ENCODE data around the gene KRT81. TPM values are rescaled to one million over a fixed set of nuclear protein-coding genes. Genes with fewer than 3 reads are reported as not detected.

KRT81 gene
- total and polyA plus RNA-seq, 8 donors: 0.12 to 0.26 TPM; not detected in 6

DNA sequence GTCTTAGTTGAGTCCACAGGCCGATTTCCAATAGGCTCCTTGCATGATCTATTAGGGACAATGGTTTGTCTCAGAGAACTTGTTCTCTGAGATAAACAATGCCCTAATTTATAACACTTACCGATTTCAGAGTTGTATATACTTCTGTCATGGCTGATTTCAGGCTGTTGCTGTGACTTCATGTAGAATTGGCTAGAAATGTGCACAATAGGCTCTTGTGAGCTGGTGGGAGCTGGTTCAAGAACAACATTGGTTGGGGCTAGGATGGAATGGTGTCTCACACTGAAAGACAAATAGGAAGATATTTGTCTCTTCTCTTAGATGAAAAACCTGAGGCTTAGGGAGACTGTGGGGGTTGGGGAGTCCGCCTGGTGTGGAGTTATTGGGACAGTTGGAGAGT is 23.6 kb downstream of the KRT81 start:
- TF ChIP-seq CTCF (IDR thresholded peaks at IDR 0.05): no peak
- Histone ChIP-seq H3K36me3 (no peaks in the 10 kb centered on the region), H3K27ac (no peak overlapping the region), H3K4me1 (no peaks in the 10 kb centered on the region), H3K9me3 (no peaks in the 10 kb centered on the region), H3K27me3 (peaks cover 0 to 23% of the 10 kb centered on the region in 2 donors), H3K4me3 (no peak overlapping the region)
- ATAC-seq (no peak), DNase-seq (no peak)
- intact Hi-C loops (cut with DNase I): no loop called here

GRCh38 chr12:52267266-52267665 is 24.1 kb downstream of the KRT81 start:
- DNase-seq (no peak), ATAC-seq (no peak)
- no peaks in the 10 kb centered on the region for H3K4me1 ChIP-seq
- no peak overlapping the region for H3K4me3 ChIP-seq
- intact Hi-C loops (cut with DNase I): no loop called here
- peaks cover 0 to 25% of the 10 kb centered on the region in 2 donors for H3K27me3 ChIP-seq
- H3K36me3 ChIP-seq: no peaks in the 10 kb centered on the region
- no peak overlapping the region for H3K27ac ChIP-seq
- no peaks in the 10 kb centered on the region for H3K9me3 ChIP-seq
- TF ChIP-seq CTCF (IDR thresholded peaks at IDR 0.05): no peak

DNA sequence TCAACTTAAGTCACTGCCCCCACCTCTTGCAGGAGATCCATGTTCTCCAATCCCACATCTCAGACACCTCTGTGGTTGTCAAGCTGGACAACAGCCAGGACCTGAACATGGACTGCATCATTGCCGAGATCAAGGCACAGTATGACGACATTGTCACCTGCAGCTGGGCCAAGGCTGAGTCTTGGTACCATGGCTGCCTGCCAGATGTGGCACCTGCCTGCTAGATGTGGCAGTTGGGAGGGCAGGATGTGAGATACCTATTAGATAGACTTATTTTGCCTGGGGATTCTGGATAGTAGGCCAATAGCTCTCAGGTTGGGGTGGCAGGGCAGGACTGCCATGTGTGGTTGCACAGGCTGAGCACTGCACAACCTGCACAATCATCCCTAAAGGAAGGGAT is 24.8 kb downstream of the KRT81 start:
- ATAC-seq: no peak
- Histone ChIP-seq H3K36me3 (no peaks in the 10 kb centered on the region), H3K27ac (no peak overlapping the region), H3K4me1 (no peaks in the 10 kb centered on the region), H3K27me3 (peaks cover 0 to 33% of the 10 kb centered on the region in 2 donors), H3K9me3 (no peaks in the 10 kb centered on the region), H3K4me3 (no peak overlapping the region)
- DNase-seq: no peak
- no peak for TF ChIP-seq CTCF (IDR thresholded peaks at IDR 0.05)
- intact Hi-C loops (cut with DNase I): no loop called here

GRCh38 chr12:52264435-52264825 is 26.9 kb downstream of the KRT81 start:
- no peak overlapping the region for H3K4me3 ChIP-seq
- H3K27me3 ChIP-seq: peaks cover 6 to 41% of the 10 kb centered on the region in 2 donors
- no peak for ATAC-seq
- TF ChIP-seq CTCF (IDR thresholded peaks at IDR 0.05): no peak
- DNase-seq: peak in 2 of 4 donors; percentile 41 to 43
- H3K9me3 ChIP-seq: no peaks in the 10 kb centered on the region
- H3K36me3 ChIP-seq: no peaks in the 10 kb centered on the region
- intact Hi-C loops (cut with DNase I): no loop called here
- no peak overlapping the region for H3K27ac ChIP-seq
- H3K4me1 ChIP-seq: no peaks in the 10 kb centered on the region

GRCh38 chr12:52263761-52264434 is 27.4 kb downstream of the KRT81 start:
- intact Hi-C loops (cut with DNase I): no loop called here
- no peaks in the 10 kb centered on the region for H3K36me3 ChIP-seq
- H3K9me3 ChIP-seq: no peaks in the 10 kb centered on the region
- no peak overlapping the region for H3K27ac ChIP-seq
- H3K27me3 ChIP-seq: peaks cover 11 to 47% of the 10 kb centered on the region in 2 donors
- ATAC-seq: no peak
- TF ChIP-seq CTCF (IDR thresholded peaks at IDR 0.05): no peak
- no peak overlapping the region for H3K4me3 ChIP-seq
- peaks cover 0 to 4% of the 10 kb centered on the region in 2 donors for H3K4me1 ChIP-seq
- DNase-seq: no peak
